DOHH2 (cell line): ENCODE results near the gene IFT74.

ENCODE experiments used
- H3F3A ChIP-seq: fragments of 200-600 bp; sonication (generic), shearing (Covaris generic); 2 replicates; pipeline ENCODE4 v1.6.0; 2016; ENCODE audit warnings: antibody characterized with exemption, mild to moderate bottlenecking; ENCODE audit not compliant: control insufficient read depth, insufficient read depth
- H3K27ac ChIP-seq: fragments of 200-600 bp; sonication (generic); 2 replicates; pipeline ENCODE4 v1.5.1; 2014; ENCODE audit warnings: low read depth, mild to moderate bottlenecking, low read length, moderate library complexity
- H3K27me3 ChIP-seq: fragments of 200-600 bp; sonication (generic); 2 replicates; pipeline ENCODE4 v1.6.1; 2014; ENCODE audit warnings: mild to moderate bottlenecking, low read length, mixed read lengths; ENCODE audit not compliant: control insufficient read depth
- H3K36me3 ChIP-seq: fragments of 200-600 bp; sonication (generic); 2 replicates; pipeline ENCODE4 v1.6.1; 2014; ENCODE audit warnings: mild to moderate bottlenecking, low read length, moderate library complexity, mixed read lengths; ENCODE audit not compliant: control insufficient read depth
- H3K4me1 ChIP-seq: fragments of 200-600 bp; sonication (generic); 2 replicates; pipeline ENCODE4 v1.6.1; 2014; ENCODE audit warnings: mild to moderate bottlenecking, low read length, mixed read lengths; ENCODE audit not compliant: control insufficient read depth
- H3K4me2 ChIP-seq: fragments of 200-600 bp; sonication (generic); 2 replicates; pipeline ENCODE4 v1.6.0; 2014; ENCODE audit warnings: mild to moderate bottlenecking, low read length, moderate library complexity
- H3K4me3 ChIP-seq: fragments of 200-600 bp; sonication (generic); 2 replicates; pipeline ENCODE4 v1.5.1; 2014; ENCODE audit warnings: mild to moderate bottlenecking, low read length, mixed read lengths
- H3K79me2 ChIP-seq: fragments of 200-600 bp; sonication (generic); 2 replicates; pipeline ENCODE4 v1.6.1; 2014; ENCODE audit warnings: mild to moderate bottlenecking, low read length, mixed read lengths; ENCODE audit not compliant: control insufficient read depth
- H3K9me2 ChIP-seq: fragments of 200-600 bp; sonication (generic); replicated peaks from 2 replicates; pipeline ENCODE4 v1.6.1; 2014; ENCODE audit warnings: mild to moderate bottlenecking, low read length, mixed read lengths; ENCODE audit not compliant: control insufficient read depth
- H3K9me3 ChIP-seq: fragments of 200-600 bp; sonication (generic); 2 replicates; pipeline ENCODE4 v1.6.1; 2014; ENCODE audit warnings: antibody characterized with exemption, low read length, mixed read lengths; ENCODE audit not compliant: control insufficient read depth, insufficient read depth
- H4K20me1 ChIP-seq: fragments of 200-600 bp; sonication (generic); 2 replicates; pipeline ENCODE4 v1.6.0; 2014; ENCODE audit warnings: low read depth, mild to moderate bottlenecking, antibody characterized with exemption, low read length, moderate library complexity; ENCODE audit not compliant: control insufficient read depth, insufficient read depth
- CTCF ChIP-seq: fragments of 200-600 bp; sonication (generic); IDR thresholded peaks from one replicate; pipeline ENCODE4 v1.5.1; 2014; ENCODE audit warnings: antibody characterized with exemption, mild to moderate bottlenecking, low read depth, low read length; ENCODE audit not compliant: poor library complexity, severe bottlenecking
- EZH2phosphoT487 ChIP-seq: fragments of 200-600 bp; sonication (generic); IDR thresholded peaks from 2 replicates; pipeline ENCODE4 v1.6.1; 2017; ENCODE audit warnings: borderline replicate concordance, mild to moderate bottlenecking, antibody characterized with exemption, low read length, moderate library complexity, mixed read lengths

IFT74 gene

GRCh38 chr9:27037499-27037898 is 81.3 kb downstream of the IFT74 start:
- Histone ChIP-seq H3K36me3 (no peaks in the 10 kb centered on the region), H3K4me3 (no peak overlapping the region), H3K27ac (no peak overlapping the region), H3K9me3 (no peaks in the 10 kb centered on the region), H3K27me3 (no peaks in the 10 kb centered on the region), H3K9me2 (no peaks in the 10 kb centered on the region), H3K79me2 (no peaks in the 10 kb centered on the region), H4K20me1 (no peaks in the 10 kb centered on the region), H3K4me1 (no peaks in the 10 kb centered on the region), H3K4me2 (no peak overlapping the region), H3F3A (no peaks in the 10 kb centered on the region; the same call in 1 of the 2 replicates)
- no peak for TF ChIP-seq EZH2phosphoT487
- TF ChIP-seq CTCF = no peak

GRCh38 chr9:27041746-27042145 is 85.5 kb downstream of the IFT74 start:
- H3K9me2 ChIP-seq = no peaks in the 10 kb centered on the region
- H3K4me2 ChIP-seq = no peak overlapping the region
- no peaks in the 10 kb centered on the region for H3K79me2 ChIP-seq
- H3K9me3 ChIP-seq = no peaks in the 10 kb centered on the region
- no peaks in the 10 kb centered on the region for H3K4me1 ChIP-seq
- H3K27ac ChIP-seq = no peak overlapping the region
- no peaks in the 10 kb centered on the region for H3F3A ChIP-seq
- no peaks in the 10 kb centered on the region for H3K36me3 ChIP-seq
- TF ChIP-seq CTCF (no peak), EZH2phosphoT487 (no peak)
- no peaks in the 10 kb centered on the region for H4K20me1 ChIP-seq
- no peaks in the 10 kb centered on the region for H3K27me3 ChIP-seq
- no peak overlapping the region for H3K4me3 ChIP-seq

- no peaks in the 10 kb centered on the region for H3K79me2 ChIP-seq
- no peak overlapping the region for H3K4me2 ChIP-seq
- H3F3A ChIP-seq = no peaks in the 10 kb centered on the region
- H3K36me3 ChIP-seq = no peaks in the 10 kb centered on the region
- no peaks in the 10 kb centered on the region for H3K4me1 ChIP-seq
- no peak overlapping the region for H3K4me3 ChIP-seq
- H3K27me3 ChIP-seq = no peaks in the 10 kb centered on the region
- no peak overlapping the region for H3K27ac ChIP-seq
- H3K9me3 ChIP-seq = no peaks in the 10 kb centered on the region
- no peak for TF ChIP-seq EZH2phosphoT487
- no peak for TF ChIP-seq CTCF
- H4K20me1 ChIP-seq = no peaks in the 10 kb centered on the region
- H3K9me2 ChIP-seq = no peaks in the 10 kb centered on the region
Observed at GRCh38 chr9:27042476-27042875, 86.3 kb downstream of the IFT74 start.

GRCh38 chr9:27043176-27043575 is 87.0 kb downstream of the IFT74 start:
- H3K79me2 ChIP-seq = no peaks in the 10 kb centered on the region
- H3K27ac ChIP-seq = no peak overlapping the region
- H3K4me3 ChIP-seq = no peak overlapping the region
- no peaks in the 10 kb centered on the region for H3K4me1 ChIP-seq
- H4K20me1 ChIP-seq = no peaks in the 10 kb centered on the region
- no peaks in the 10 kb centered on the region for H3K36me3 ChIP-seq
- H3K4me2 ChIP-seq = no peak overlapping the region
- no peak for TF ChIP-seq EZH2phosphoT487
- TF ChIP-seq CTCF = no peak
- H3K9me3 ChIP-seq = no peaks in the 10 kb centered on the region
- no peaks in the 10 kb centered on the region for H3K9me2 ChIP-seq
- H3K27me3 ChIP-seq = no peaks in the 10 kb centered on the region
- no peaks in the 10 kb centered on the region for H3F3A ChIP-seq
